HG03460 (cell line): Measurements from ENCODE around the gene NPC2.

Experiments
- ATAC-seq: cut with Tn5 transposase; IDR thresholded peaks from one replicate; pipeline ENCODE4 v1.9.1; 2021; ENCODE audit not compliant: unreplicated experiment

NPC2 gene

GRCh38 chr14:74519316-74520074 lies 26.4 kb upstream of the NPC2 start:
- ATAC-seq: no peak

- no peak for ATAC-seq
Measured at GRCh38 chr14:74518221-74518620, 25.1 kb upstream of the NPC2 start.

- no peak for ATAC-seq
Measured at GRCh38 chr14:74517731-74518130, 24.6 kb upstream of the NPC2 start.

GRCh38 chr14:74516451-74517160 lies 23.5 kb upstream of the NPC2 start:
- no peak for ATAC-seq

- ATAC-seq: no peak
Measured at GRCh38 chr14:74515891-74516412, 22.8 kb upstream of the NPC2 start.

- no peak for ATAC-seq
Measured at GRCh38 chr14:74514471-74514941, 21.4 kb upstream of the NPC2 start.

GRCh38 chr14:74511966-74512830 lies 19.1 kb upstream of the NPC2 start:
- ATAC-seq: no peak

- ATAC-seq: no peak
Measured at GRCh38 chr14:74510959-74511409, 17.9 kb upstream of the NPC2 start.

GRCh38 chr14:74510223-74510931 lies 17.3 kb upstream of the NPC2 start:
- ATAC-seq: no peak

- ATAC-seq: no peak
Measured at GRCh38 chr14:74509587-74510222, 16.6 kb upstream of the NPC2 start.

GRCh38 chr14:74508844-74509428 lies 15.8 kb upstream of the NPC2 start:
- ATAC-seq: no peak

GRCh38 chr14:74508292-74508731 lies 15.2 kb upstream of the NPC2 start:
- no peak for ATAC-seq

GRCh38 chr14:74507840-74508239 lies 14.7 kb upstream of the NPC2 start:
- ATAC-seq: no peak

GRCh38 chr14:74507085-74507484 lies 14.0 kb upstream of the NPC2 start:
- ATAC-seq: no peak

- ATAC-seq: no peak
Measured at GRCh38 chr14:74506411-74506851, 13.3 kb upstream of the NPC2 start.

GRCh38 chr14:74505831-74506230 lies 12.7 kb upstream of the NPC2 start:
- no peak for ATAC-seq

GRCh38 chr14:74504874-74505720 lies 12.0 kb upstream of the NPC2 start:
- ATAC-seq: no peak

- ATAC-seq: no peak
Measured at GRCh38 chr14:74504412-74504811, 11.3 kb upstream of the NPC2 start.

GRCh38 chr14:74503938-74504335 lies 10.8 kb upstream of the NPC2 start:
- ATAC-seq: no peak
